ENCODE data around the gene GPR33. TPM values are rescaled to one million over a fixed set of nuclear protein-coding genes. Genes with fewer than 3 reads are reported as not detected.

Gene GPR33
- total and polyA plus RNA-seq, 10 of the 15 experiments (the other 5 are each of a cell fraction or from before 2014, with no cell fraction given), result not detected

- intact Hi-C loops (cut with micrococcal nuclease; ENCODE audit: unreplicated experiment), result no loop called here
- CTCF ChIA-PET, result no interaction called here
These were observed 39.7 kb upstream of the GPR33 start for GRCh38 chr14:31527546-31527945.

More at GRCh38 chr14:31527546-31527945, 39.7 kb upstream of the GPR33 start:
- no peaks in the 10 kb centered on the region for H3K27me3 ChIP-seq (replicated peaks in 1 of 2; ENCODE audit: control insufficient read depth in 2 of 2, insufficient read depth in 2 of 2, low read length in 1 of 2)
- H3K9ac ChIP-seq (ENCODE audit: control insufficient read depth, insufficient read depth, low read length), result no peak overlapping the region
- H3K4me2 ChIP-seq (ENCODE audit: control insufficient read depth, insufficient read depth), result no peak overlapping the region
- TF ChIP-seq RBBP5 (conservative IDR thresholded peaks at IDR 0.05), result no peak
- TF ChIP-seq, protein P1, sequence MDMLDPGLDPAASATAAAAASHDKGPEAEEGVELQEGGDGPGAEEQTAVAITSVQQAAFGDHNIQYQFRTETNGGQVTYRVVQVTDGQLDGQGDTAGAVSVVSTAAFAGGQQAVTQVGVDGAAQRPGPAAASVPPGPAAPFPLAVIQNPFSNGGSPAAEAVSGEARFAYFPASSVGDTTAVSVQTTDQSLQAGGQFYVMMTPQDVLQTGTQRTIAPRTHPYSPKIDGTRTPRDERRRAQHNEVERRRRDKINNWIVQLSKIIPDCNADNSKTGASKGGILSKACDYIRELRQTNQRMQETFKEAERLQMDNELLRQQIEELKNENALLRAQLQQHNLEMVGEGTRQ (IDR thresholded peaks at IDR 0.05; ENCODE audit: borderline replicate concordance, low read depth, low read length), result no peak
- TF ChIP-seq EED (IDR thresholded peaks at IDR 0.05; ENCODE audit: low read depth), result no peak
- no peak for TF ChIP-seq BMI1 (IDR thresholded peaks at IDR 0.05; ENCODE audit: borderline replicate concordance)
- TF ChIP-seq GATAD2B (conservative IDR thresholded peaks at IDR 0.05; ENCODE audit: low read depth), result no peak
- no peak for TF ChIP-seq SIN3A (IDR thresholded peaks at IDR 0.05; ENCODE audit: low read depth, low read length)
- no peak for TF ChIP-seq ATF7 (IDR thresholded peaks at IDR 0.05; ENCODE audit: low read depth)
- TF ChIP-seq CREB1 (IDR thresholded peaks at IDR 0.05; ENCODE audit: low read depth), result no peak
- no peak for TF ChIP-seq RUNX3 (IDR thresholded peaks at IDR 0.05; ENCODE audit: low read length)
- TF ChIP-seq ZNF217 (IDR thresholded peaks at IDR 0.05), result no peak
- TF ChIP-seq CBX5 (IDR thresholded peaks at IDR 0.05; ENCODE audit: low read depth), result no peak
- no peak for TF ChIP-seq E4F1 (IDR thresholded peaks at IDR 0.05; ENCODE audit: borderline replicate concordance, partially characterized antibody)
- no peak for TF ChIP-seq ZNF24 (IDR thresholded peaks at IDR 0.05)
- TF ChIP-seq E2F8 (IDR thresholded peaks at IDR 0.05; ENCODE audit: low read depth, partially characterized antibody), result no peak
- no peak for TF ChIP-seq MLLT1 (IDR thresholded peaks at IDR 0.05)
- no peak for TF ChIP-seq NRF1 (conservative IDR thresholded peaks at IDR 0.05; ENCODE audit: low read depth, low read length)
- no peak for TF ChIP-seq CHD2 (IDR thresholded peaks at IDR 0.05; ENCODE audit: borderline replicate concordance, low read depth, low read length)
- in situ Hi-C loops (cut with MboI), result no loop called here
- no peaks in the 10 kb centered on the region for H3K9me3 ChIP-seq (replicated peaks; ENCODE audit: control insufficient read depth, insufficient read depth, low read length)
- H3K79me2 ChIP-seq (ENCODE audit: control insufficient read depth, insufficient read depth, low read length), result no peaks in the 10 kb centered on the region
- H3K4me3 ChIP-seq, result no peak overlapping the region
- ChIA-PET POLR2A (no interaction called here), RAD21 (ENCODE audit: unreplicated experiment) (no interaction called here), SMC1A (ENCODE audit: uncharacterized antibody, unreplicated experiment) (no interaction called here)
- no peaks in the 10 kb centered on the region for H3K4me1 ChIP-seq (ENCODE audit: control insufficient read depth, insufficient read depth, low read length)
- no peak for DNase-seq (ENCODE audit: low read depth, low spot score)
- no TSS peak for BruUV-seq (replicated peaks)
- H2AFZ ChIP-seq (ENCODE audit: control insufficient read depth, low read depth, low read length), result no peak overlapping the region
- 42% methylated on average over 8 of the region's 8 CpGs for WGBS (ENCODE audit: insufficient coverage, insufficient replicate concordance, low lambda C conversion rate, missing lambda C conversion rate)
- H4K20me1 ChIP-seq (ENCODE audit: control insufficient read depth, insufficient read depth), result no peaks in the 10 kb centered on the region
- ATAC-seq, result no peak
- H3K36me3 ChIP-seq (ENCODE audit: control insufficient read depth in 2 of 2, insufficient read depth in 2 of 2, low read length in 1 of 2), result no peaks in the 10 kb centered on the region
- no peak for FAIRE-seq
- no peak overlapping the region for H3K27ac ChIP-seq (ENCODE audit: control insufficient read depth, insufficient read depth)

Measured in GM12878 (cell line).